Cardiac muscle cell (in vitro differentiated cells and primary cell): ENCODE results near the gene IKZF4. TPM values are rescaled to one million over a fixed set of nuclear protein-coding genes. Genes with fewer than 3 reads are reported as not detected.
"Not testable (repeated sequence)": the region's sequence is repeated elsewhere in the genome, so short reads cannot be mapped to it uniquely, and the experiment has no call there.

Experiments
- DNase-seq, 2 donors: peaks; one replicate each; pipeline versions ENCODE4 v3.0.0 to v3.0.0-alpha.2; 2010 to 2017; ENCODE audit warnings: low read depth in 1 of 2, low spot score in 1 of 2
- H3K27ac ChIP-seq: fragments of 200-600 bp; sonication (generic); 2 replicates; pipeline ENCODE4 v1.5.1; 2016
- H3K27me3 ChIP-seq: fragments of 200-600 bp; sonication (generic); 2 replicates; pipeline ENCODE4 v1.6.0; 2016; ENCODE audit warnings: control low read depth
- H3K36me3 ChIP-seq: fragments of 200-600 bp; sonication (generic); 2 replicates; pipeline ENCODE4 v1.5.1; 2016; ENCODE audit warnings: control low read depth
- H3K4me1 ChIP-seq: fragments of 200-600 bp; sonication (generic); 2 replicates; pipeline ENCODE4 v1.8.1; 2017; ENCODE audit warnings: low read depth, mild to moderate bottlenecking, mixed run types
- H3K4me3 ChIP-seq: fragments of 200-600 bp; sonication (generic); 2 replicates; pipeline ENCODE4 v1.5.1; 2016; ENCODE audit warnings: mild to moderate bottlenecking
- H3K9me3 ChIP-seq: fragments of 200-600 bp; sonication (generic); 2 replicates; pipeline ENCODE4 v1.5.1; 2017; ENCODE audit warnings: low read depth, mild to moderate bottlenecking, control low read depth
- CTCF ChIP-seq: IDR thresholded peaks from 2 replicates; pipeline ENCODE4 v1.5.1; 2012; ENCODE audit warnings: low read depth, mild to moderate bottlenecking, low read length
- polyA plus RNA-seq: library from polyadenylated mRNA; unstranded; fragments of >200 nt; fragmentation: Nextera tagmentation; extraction: Ambion mirVana; gene quantifications from 2 replicates; pipeline ENCODE4 v1.2.1, GENCODE V29; 2016
- total RNA-seq: library from RNA; depleted of rRNA; stranded (reverse); fragments of >200 nt; gene quantifications from 2 replicates; pipeline ENCODE4 v1.2.3, GENCODE V29; 2016

IKZF4 gene
- total and polyA plus RNA-seq, 2 experiments from 2014 or later, result 11.5 to 12.5 TPM

- Histone ChIP-seq H3K4me3 (peak overlapping the region; percentile 43), H3K27ac (peak overlapping the region; percentile 75), H3K9me3 (no peaks in the 10 kb centered on the region), H3K27me3 (no peaks in the 10 kb centered on the region), H3K4me1 (peaks cover 6% of the 10 kb centered on the region), H3K36me3 (peaks cover 26% of the 10 kb centered on the region)
- TF ChIP-seq CTCF, result peak; percentile 83
- peak; percentile 71 to 79 for DNase-seq
Measured at GRCh38 chr12:55996201-55996714, 24.6 kb upstream of the IKZF4 start.

GRCh38 chr12:55996715-55997534 lies 23.9 kb upstream of the IKZF4 start, which contains the start of gene SUOX:
Gene SUOX (plus strand): TSS chr12:55997276. CDS start chr12:56002222, 4,946 bp downstream.
- Histone ChIP-seq H3K36me3 (peaks cover 21% of the 10 kb centered on the region), H3K9me3 (no peaks in the 10 kb centered on the region), H3K4me3 (peak within 1 kb of the TSS; percentile 43), H3K27ac (peak within 1 kb of the TSS; percentile 75), H3K27me3 (no peaks in the 10 kb centered on the region), H3K4me1 (peaks cover 6% of the 10 kb centered on the region)
- peak; percentile 97 to 99 for DNase-seq
- no peak for TF ChIP-seq CTCF

GRCh38 chr12:55997535-55997859 lies 23.3 kb upstream of the IKZF4 start:
- Histone ChIP-seq H3K4me3 (peak overlapping the region; percentile 43), H3K36me3 (peaks cover 19% of the 10 kb centered on the region), H3K4me1 (peaks cover 6% of the 10 kb centered on the region), H3K9me3 (no peaks in the 10 kb centered on the region), H3K27ac (peak overlapping the region; percentile 52), H3K27me3 (no peaks in the 10 kb centered on the region)
- no peak for TF ChIP-seq CTCF
- no peak for DNase-seq

- H3K27me3 ChIP-seq, H3K27ac ChIP-seq, DNase-seq, H3K4me3 ChIP-seq, H3K4me1 ChIP-seq, H3K9me3 ChIP-seq: not testable (repeated sequence)
- peaks cover 13% of the 10 kb centered on the region for H3K36me3 ChIP-seq
Measured at GRCh38 chr12:55999522-55999921, 21.3 kb upstream of the IKZF4 start.

- not testable (repeated sequence) for DNase-seq, H3K27ac ChIP-seq, H3K4me1 ChIP-seq, H3K4me3 ChIP-seq, H3K27me3 ChIP-seq, H3K9me3 ChIP-seq
- H3K36me3 ChIP-seq, result peaks cover 13% of the 10 kb centered on the region
Measured at GRCh38 chr12:55999999-56000540, 20.8 kb upstream of the IKZF4 start.

- H3K4me1 ChIP-seq, result peaks cover 6% of the 10 kb centered on the region
- DNase-seq, result no peak
- H3K4me3 ChIP-seq, result no peak overlapping the region
Measured at GRCh38 chr12:56001487-56002100, 19.2 kb upstream of the IKZF4 start.

GRCh38 chr12:56003376-56003775 lies 17.5 kb upstream of the IKZF4 start:
- H3K27ac ChIP-seq, H3K4me3 ChIP-seq, H3K4me1 ChIP-seq, H3K27me3 ChIP-seq, H3K9me3 ChIP-seq, DNase-seq: not testable (repeated sequence)
- peaks cover 11% of the 10 kb centered on the region for H3K36me3 ChIP-seq

More at GRCh38 chr12:56001487-56002100, 19.2 kb upstream of the IKZF4 start:
- Histone ChIP-seq H3K9me3 (no peaks in the 10 kb centered on the region), H3K27ac (no peak overlapping the region), H3K36me3 (peaks cover 11% of the 10 kb centered on the region), H3K27me3 (no peaks in the 10 kb centered on the region)
- no peak for TF ChIP-seq CTCF
